ENCODE results near the gene SLA2.
A peak's percentile ranks its signal among the peaks of the same experiment; 100 is the strongest.
"Not testable (repeated sequence)": the region's sequence is repeated elsewhere in the genome, so short reads cannot be mapped to it uniquely, and the experiment has no call there.

The SLA2 gene, protein sequence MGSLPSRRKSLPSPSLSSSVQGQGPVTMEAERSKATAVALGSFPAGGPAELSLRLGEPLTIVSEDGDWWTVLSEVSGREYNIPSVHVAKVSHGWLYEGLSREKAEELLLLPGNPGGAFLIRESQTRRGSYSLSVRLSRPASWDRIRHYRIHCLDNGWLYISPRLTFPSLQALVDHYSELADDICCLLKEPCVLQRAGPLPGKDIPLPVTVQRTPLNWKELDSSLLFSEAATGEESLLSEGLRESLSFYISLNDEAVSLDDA

DNA sequence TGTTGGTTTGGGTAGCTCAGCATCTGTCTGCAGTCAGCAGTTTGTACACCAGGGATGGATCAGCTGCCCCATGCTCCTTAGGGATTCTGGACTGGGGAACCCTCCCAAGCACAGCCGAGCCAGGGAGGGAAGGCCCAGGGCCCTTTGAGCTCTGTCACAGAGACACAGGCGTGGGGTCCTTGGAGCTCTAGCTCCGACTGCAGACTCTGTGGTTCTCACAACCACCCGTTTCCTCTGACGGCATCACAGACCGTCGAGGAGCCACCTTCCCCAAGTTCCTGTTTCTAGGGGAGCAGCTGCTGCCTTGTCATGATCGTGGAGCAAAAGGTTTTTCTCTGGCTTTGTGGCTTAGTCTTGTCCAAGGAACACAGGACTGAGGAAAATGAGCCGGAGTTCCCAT, at the start of gene SLA2:
Gene SLA2 (minus strand): TSS at position 199 of the 400 bp plus-strand sequence. CDS start 4,861 bp downstream, outside the sequence.
- no peak for DNase-seq

DNA sequence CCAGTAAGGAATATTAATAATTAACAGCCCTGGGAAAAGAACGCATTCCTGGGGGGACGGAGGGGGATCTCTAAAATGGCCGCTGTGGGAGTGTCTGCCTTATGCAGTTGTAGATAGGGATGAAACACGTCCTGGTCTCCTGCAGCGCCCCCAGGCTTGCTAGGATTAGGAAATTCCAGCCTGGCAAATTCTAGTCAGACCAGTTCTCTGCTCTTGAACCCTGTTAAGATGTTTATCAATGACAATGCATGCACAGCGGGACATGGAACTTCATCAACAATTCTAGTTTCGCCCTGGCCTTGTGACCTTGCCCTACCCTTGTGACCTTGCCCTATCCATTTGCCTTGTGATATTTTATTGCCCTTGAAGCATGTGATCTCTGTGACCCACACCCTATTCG, 49.5 kb upstream of the SLA2 start:
- DNase-seq, result not testable (repeated sequence)

DNA sequence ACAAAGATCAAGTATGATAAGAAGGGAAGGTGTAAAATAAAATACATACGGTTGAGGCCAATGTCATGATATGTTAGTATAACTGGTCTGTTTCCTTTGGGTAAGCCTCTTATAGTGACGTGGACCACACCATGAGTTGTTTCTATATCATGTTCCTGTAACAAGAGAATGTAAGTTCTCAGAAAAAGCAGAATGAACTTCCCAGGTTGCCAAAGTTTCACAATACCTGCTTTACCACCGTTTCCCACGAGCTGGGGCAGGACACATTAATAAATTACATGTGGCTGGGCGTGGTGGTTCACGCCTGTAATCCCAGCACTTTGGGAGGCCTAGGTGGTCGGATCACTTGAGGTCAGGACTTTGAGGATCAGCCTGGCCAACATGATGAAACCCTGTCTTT, 42.6 kb upstream of the SLA2 start:
- DNase-seq, result no peak

DNA sequence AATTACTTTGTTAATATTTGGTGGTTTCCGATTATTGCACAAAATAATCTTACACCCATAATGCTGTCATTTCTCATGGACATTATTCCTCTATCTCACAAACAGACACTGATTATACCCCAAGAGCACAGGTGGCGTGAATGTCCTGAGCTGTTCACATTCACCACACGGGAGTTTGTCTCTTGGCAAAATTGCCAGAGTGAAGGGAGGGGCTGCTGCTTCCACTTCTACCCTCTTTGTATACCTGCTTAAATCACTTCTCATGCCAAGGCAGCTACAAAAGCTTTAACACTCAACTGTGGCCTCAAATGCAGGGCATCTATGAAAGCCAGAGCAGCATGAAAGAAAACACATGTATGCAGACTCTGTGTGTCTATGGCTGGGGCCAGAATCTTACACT, 41.9 kb upstream of the SLA2 start:
- no peak for DNase-seq

DNA sequence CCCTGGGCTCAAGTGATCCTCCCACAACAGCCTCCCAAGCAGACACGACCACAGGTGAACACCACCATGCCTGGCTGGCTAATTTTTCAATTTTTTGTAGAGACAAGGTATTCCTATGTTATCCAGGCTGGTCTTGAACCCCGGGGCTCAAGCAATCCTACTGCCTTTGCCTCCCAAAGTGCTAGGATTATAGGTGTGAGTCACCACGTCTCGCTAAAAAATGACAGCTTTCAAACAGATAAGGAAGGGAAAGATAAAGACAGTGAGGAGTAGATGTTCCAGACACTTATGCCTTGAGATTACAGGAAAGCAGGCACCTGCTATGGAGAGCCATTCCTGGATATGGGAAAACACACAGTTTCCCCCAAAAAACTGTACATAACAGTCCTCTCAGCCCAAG, 40.9 kb upstream of the SLA2 start:
- no peak for DNase-seq

DNA sequence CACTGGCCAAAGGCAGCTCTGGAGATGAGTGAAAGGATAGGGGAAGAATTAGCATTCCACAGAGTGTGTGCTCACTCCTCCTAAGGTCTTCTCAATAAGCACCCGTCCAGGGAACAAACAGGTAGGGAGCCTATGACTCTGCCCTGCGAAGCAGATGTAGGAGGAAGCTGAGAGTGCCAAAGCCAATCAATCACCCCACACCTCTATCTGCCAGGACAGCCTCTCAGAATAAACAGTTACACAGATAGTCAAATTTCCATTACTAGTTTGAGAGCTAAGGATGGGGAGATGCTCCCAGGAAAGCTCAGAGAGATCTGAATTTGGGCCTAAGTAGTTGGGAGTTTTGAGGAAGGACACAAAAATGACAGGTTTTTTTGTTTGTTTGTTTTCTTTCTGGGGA, 40.5 kb upstream of the SLA2 start:
- DNase-seq, result no peak

DNA sequence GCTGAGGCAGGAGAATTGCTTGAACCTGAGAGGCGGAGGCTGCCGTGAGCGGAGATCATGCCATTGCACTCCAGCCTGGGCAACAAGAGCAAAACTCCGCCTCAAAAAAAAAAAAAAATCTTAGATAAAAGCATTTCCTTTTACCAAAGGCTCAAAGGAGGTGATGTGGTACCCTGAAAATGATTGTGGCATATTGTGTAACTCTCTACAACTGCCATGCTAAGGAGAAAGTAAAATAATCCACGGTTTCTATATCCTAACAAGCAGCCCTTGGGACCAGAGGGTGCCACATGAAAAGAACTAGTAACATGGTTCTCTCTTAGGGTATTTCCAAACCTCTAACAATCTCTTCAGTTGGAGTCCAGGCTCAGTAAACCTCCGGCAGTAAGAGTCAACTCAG, 38.8 kb upstream of the SLA2 start:
- no peak for DNase-seq

DNA sequence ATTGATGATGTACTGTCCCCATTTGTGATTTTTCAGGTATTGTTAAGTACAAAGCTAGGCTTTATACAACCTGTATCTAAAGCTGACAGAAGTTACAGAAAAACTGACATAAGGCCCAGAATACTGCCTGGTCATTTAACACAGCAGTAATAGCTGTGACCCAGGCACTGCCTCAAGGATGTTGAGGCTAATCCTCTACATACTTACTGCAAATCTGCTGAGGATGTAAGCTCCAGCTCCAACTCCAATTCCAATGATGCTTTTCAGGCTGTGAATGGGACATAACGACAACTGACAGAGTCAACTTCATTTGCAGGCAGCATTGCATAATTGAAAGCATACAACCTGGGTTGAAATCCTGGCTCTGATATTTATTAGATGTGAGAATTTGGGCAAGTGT, 36.3 kb upstream of the SLA2 start:
- DNase-seq, result no peak

DNA sequence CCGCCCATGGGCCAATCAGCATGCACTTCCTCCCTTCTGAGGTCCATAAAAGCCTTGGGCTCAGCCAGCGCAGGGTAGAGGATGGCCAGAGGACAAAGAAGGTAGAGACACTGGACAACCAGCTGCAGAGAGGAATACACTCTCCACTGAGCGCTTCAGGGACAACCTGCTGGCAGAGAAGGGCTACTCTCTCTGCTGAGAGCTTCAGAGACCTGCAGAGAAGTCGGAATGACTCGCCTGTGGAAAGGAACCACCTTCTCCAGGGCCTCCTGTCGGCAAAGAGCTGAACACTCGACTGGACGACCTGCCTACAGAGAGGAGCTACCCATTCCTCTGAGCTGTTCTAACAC, 31.4 kb upstream of the SLA2 start:
- no peak for DNase-seq

DNA sequence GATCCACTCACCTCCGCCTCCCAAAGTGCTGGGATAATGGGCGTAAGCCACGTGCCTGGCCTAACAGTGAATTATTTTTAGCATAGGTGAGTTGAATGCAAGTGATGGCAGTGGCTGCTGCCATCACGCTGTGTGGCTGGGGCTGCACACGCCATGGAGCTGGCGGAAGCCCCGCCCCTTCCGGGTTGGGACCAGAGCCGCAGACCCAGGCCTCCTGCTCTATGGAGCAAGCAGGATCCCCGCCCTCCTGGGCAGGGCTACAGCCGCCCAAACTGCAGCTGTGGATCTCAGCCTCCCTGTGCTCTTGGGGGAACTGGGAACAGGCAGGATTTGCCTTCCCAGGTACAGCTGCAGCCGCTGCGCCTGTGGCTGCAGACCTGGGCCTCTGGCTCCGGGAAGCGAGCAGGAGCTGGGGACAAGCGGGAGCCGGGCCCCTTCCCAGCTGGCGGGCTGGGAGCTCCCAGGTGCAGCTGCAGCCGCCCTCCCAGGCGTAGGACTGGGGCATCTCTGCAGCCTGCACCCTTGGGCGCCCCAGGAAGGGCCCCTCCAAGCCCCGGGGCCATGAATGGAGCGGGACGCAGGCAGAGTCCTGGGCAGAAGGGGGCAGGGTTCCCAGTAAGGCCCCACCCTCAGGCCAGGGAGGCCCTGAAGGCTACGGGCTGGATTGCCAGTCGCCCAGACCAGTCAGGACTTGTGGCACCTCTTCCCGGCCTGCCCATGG, 30.9 kb upstream of the SLA2 start:
- no peak for DNase-seq

DNA sequence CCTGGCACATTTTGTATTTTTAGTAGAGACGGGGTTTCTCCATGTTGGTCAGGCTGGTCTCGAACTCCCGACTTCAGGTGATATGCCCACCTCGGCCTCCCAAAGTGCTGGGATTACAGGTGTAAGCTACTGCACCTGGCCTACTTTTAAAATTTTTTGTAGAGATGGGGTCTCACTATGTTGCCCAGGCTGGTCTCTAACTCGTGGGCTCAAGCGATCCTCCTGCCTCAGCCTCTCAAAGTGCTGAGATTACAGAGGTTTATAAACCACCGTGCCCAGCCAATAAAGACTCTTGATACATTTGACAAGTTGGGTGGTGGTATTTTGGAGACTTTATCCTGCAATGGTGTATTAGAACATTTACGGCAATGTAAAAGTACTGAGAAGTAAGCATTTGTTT, 29.5 kb upstream of the SLA2 start:
- DNase-seq, result not testable (repeated sequence)

DNA sequence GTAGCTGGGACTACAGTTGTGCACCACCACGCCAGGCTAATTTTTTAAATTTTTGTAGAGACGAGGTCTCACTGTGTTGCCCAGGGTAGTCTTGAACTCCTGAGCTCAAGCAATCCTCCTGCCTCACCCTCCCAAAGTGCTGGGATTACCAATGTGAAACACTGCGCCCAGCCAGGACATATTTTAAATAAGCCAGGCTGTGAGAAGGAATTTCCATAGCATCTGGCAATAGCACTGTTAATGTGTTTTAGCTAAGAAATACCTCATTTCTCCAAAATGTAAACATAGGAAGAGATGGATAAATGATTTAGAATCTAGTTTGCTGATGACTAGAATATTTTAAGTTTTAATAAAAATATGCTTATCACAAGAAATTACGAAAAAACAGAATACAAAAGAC, 27.0 kb upstream of the SLA2 start:
- no peak for DNase-seq

DNA sequence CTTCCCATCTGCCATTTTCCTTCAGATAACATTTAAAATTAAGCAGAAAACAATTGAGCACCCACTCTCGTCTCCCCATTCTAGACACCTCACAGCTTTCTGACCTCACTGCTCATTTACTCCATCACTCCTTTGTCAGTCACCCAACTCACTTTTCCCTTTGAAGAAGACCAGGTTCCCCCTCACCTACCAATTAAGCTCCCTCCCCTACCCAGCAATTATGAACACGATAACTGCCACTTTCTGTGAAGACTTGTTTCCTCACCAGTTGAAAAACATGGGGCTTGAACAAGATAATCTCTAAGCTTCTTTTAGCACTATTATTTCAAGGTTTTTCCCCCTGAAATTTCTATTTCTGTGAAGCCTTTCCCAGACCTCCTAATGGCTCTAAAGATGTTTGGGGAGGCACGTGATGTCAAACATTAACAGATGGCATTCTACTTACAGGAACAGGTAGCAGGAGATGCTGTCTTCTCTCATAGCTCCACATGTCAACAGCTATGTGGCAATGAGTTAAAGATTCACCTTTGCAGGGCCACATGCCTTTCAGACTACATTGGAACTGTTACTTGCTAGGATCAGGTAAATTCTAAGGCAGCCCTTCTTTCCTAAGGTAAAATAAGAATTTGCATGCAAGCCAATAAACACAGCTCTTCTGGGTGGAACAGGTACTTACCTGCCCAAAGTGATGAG, 24.8 kb upstream of the SLA2 start:
- no peak for DNase-seq

DNA sequence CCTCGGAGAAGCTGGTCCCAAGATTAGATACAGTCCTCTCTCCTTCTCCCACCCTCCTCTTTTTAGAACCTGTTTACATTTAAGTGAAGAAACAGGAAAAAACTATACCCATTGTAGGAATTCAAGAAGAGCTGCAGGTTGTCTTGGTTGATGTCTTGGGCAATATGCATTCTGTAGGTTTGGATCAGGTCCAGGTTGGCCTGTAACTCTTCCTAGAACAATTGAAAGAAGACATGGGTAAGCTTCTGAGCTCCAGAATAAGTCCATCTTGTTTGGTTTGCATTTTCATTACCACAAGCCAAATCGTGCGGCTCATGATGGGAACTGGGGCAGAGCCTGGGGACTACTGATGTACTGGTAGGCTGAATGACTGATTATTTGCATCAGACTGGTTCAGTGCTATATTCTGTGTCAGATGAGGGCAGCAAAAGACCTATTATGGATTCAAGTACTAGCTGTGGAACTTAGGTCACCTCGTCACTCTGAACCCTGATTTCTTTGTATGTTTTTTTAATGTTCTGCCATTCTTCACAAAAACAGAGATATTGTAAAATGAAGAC, 20.3 kb upstream of the SLA2 start:
- peak; percentile 9 for DNase-seq

DNA sequence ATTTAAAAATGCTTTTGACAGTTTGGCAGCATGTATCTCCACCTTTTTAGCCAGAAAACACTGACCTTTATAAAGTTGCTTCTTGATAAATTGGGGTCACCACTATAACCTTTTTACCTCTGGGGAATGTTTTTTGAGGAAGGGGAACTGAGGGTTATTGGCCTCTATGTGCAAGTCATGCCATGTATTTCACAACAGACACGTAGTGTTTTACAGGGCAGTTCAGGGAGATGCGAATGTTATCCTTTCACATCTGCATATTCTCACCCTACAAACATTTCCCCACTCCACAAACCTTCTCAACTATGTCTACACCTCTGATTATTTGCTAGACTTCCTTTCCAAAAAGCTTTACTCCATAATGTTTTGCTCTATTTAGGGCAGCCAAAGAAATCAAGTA, 17.0 kb upstream of the SLA2 start:
- DNase-seq, result no peak

DNA sequence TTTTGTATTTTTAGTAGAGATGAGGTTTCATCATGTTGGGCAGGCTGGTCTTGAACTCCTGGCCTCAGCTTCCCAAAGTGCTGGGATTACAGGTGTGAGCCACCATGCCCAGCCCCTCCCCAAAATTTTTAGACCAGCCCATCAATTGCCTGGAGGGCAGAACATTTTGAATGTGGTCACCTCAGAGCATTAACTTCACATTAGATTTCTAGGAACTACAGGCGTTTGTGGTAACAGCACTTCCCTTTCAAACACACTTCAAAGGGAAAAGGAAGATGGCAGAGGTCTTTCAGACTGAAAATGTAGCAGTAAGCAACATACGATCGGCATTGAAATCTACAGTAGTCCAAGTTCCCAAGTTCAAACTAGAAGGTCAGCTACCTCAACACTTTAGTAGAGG, 12.3 kb upstream of the SLA2 start:
- DNase-seq, result no peak

DNA sequence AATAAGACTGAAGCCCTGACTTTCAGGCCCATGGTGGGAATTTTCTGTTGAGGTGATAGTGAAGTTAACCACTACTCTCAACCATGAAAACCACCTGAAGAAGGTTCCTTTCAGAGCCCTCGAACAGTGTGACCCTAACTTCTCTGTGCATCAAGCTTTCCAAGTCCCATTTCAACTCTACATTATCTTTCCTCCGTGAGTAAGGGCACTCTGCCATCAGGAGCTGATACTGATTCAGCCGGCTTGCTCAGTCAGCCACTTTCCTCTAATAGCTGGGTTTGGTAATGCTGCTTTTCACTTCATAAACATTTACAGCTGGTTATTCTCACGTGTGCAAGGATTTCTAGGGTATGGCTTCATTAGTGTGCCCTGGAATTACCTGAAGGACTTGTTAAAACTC, 10.7 kb upstream of the SLA2 start:
- no peak for DNase-seq

DNA sequence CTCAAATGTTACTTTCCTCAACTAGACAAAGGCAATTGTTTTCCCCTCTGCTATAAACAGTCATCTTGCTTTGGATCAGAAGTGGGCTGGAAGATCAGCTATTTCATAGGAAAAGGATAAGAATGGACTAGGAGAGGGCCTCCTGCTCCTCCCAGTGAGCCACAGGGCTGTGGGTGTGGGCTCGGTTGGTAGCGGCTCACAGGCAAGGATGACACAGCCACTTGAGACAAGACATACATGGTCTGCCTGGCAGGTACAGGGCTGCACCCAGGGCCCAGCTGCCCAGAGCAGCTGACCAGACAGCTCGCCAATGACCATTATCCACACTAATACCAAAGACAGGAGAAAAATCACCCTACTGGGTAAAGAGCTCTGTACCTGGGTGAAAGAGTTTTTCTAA, 9.0 kb upstream of the SLA2 start:
- no peak for DNase-seq

DNA sequence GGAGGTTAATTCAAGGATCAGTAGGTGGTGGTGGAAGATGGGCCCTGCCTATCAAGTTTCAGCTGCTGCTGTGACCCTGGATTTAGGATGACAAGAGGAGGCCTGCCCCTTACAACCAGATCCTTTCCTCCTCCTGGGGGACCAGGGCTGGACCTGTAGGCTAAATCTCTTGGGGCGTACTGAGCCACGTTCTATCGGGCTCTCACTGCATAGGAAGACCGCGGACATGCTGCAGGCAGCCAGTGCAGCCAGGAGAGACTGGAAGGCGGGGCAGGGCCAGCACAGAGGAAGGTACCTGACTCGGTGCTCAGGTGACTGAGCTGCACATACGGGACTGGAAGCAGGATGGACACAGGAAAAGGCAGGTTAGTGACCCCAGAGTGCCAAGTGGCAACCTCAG, 8.5 kb upstream of the SLA2 start:
- no peak for DNase-seq

DNA sequence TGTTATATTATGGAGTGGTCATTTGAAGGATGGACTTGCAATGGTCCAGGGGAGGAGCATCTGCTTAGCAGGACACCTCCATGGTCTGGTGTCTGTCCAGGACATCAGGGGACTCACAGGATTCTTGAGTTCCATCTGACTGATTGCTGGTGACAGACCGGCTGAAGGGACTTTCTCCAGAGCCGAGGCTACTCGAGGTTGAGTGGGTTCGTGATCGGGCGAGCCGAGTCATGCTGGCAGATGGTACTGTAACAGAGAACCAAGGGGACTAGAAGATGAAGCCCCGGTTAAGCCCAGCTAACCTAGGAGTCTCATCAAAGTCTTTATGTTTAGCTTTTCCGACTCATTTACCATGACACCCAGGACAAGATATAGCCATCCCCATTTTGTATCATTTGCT, 7.5 kb upstream of the SLA2 start:
- no peak for DNase-seq

DNA sequence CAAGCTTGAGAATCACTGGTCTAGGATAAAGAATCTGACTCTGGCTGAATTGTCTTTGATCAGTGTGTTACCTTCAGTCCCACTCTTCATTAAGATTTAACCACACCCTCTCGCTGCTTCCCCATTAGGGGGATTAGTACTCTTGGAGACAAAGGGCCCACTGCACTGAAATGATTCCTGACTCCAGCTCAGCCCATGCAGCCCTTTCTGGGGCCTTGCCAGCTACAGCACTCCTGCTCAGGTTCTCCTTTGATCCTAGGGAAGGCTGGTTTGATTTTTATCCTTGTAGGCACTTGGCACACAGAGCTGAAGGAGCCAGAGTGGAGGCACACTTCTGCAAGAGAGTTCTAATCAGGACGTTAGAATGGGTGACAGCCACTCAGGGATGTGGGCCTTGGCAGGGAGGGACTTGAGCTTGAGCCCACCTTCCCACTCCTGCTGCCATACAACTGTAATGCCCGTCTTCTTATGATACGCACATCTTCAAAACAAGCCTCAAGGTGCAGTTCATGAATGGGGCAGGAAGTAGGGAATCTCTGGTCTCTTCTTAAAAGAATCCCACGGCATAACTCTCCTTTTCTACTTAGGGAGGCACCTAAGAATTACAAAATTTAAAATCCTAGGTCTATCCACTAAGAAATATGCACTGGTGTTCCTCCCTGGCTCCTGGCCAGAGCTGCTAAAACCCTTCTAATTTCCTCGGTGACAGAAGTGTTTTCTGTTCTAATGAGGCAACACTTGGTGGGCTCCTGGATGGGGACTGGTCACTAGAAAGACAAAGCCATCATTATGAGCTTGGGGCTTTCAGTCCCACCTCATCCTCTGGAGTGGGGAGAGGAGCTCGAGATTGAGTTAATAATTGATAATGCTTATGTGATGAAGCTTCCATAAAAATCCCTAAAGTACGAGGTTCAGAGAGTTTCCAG, 1.5 kb upstream of the SLA2 start:
- DNase-seq, result no peak

DNA sequence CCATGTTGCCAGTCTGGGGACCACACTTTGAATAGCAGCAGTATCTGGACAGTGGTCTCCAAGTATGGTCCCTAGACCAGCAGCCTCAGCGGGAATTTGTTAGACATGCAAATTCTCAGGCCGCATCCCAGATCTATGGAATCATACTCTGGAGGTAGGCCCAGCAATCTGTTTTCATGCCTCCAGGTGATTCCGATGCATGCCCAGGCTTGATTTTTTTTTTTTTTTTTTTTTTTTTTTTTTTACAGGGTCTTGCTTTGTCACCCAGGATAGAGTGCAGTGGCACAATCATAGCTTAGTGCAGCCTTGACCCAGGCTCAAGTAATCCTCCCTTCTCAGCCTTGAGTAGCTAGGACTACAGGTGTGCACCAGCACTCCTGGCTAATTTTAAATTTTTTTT, 682 bp upstream of the SLA2 start:
- no peak for DNase-seq

DNA sequence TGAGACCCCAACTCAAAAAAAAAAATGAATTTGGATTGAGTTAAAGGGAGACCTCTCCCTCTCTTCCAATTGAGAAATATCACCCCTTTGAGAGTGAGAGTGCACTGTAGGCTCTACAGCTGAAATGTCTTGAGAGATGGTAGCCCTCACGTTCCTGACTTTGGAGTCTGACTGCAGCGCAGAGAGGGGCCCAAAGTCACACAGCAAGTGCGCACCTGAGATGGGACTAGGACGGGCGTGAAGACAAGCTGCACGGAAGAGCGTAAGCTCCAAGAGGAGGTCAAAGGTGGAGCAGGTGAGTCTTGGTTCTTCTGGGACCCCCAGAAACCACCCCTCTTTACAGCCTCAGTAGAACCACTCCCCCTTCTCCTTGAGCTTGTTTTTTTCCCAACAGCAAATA, 643 bp downstream of the SLA2 start:
- no peak for DNase-seq
